Lung (tissue), 12 donors: ENCODE data around the gene SLC24A2. TPM values are rescaled to one million over a fixed set of nuclear protein-coding genes. Genes with fewer than 3 reads are reported as not detected.

ENCODE experiments used
- ATAC-seq: fragments of 200-7000 bp; cut with Tn5 transposase; one replicate; pipeline ENCODE4 v1.9.1; 2020; ENCODE audit warnings: moderate number of reproducible peaks; ENCODE audit not compliant: insufficient read depth, low FRiP score
- DNase-seq, 3 donors: peaks; one replicate each; pipeline ENCODE4 v3.0.0-alpha.2; 2013 to 2017
- H3K27ac ChIP-seq, 2 donors: one replicate each; pipeline ENCODE4 v1.5.1; 2013; ENCODE audit warnings: mild to moderate bottlenecking in 2 of 2, moderate library complexity in 2 of 2, control low read depth in 1 of 2, inconsistent platforms in 1 of 2, low read depth in 1 of 2, low read length in 1 of 2
- H3K27me3 ChIP-seq, 3 donors: one replicate each; pipeline ENCODE4 v1.5.1; 2013; ENCODE audit warnings: low read length in 2 of 3; ENCODE audit not compliant: control insufficient read depth in 3 of 3, insufficient read depth in 3 of 3
- H3K36me3 ChIP-seq, 4 donors: one replicate each; pipeline ENCODE4 v1.5.1; 2013; ENCODE audit warnings: low read length in 4 of 4, mild to moderate bottlenecking in 1 of 4, moderate library complexity in 1 of 4; ENCODE audit not compliant: control insufficient read depth in 4 of 4, insufficient read depth in 4 of 4
- H3K4me1 ChIP-seq, 5 donors: one replicate each; pipeline ENCODE4 v1.5.1; 2013; ENCODE audit warnings: low read length in 5 of 5, mild to moderate bottlenecking in 2 of 5, moderate library complexity in 1 of 5; ENCODE audit not compliant: control insufficient read depth in 5 of 5, insufficient read depth in 5 of 5
- H3K4me3 ChIP-seq: one replicate; pipeline ENCODE4 v1.5.1; 2013; ENCODE audit warnings: mild to moderate bottlenecking, control low read depth, moderate library complexity
- H3K9ac ChIP-seq, 2 donors: one replicate each; pipeline ENCODE4 v1.5.1; 2013; ENCODE audit warnings: low read length in 2 of 2, control low read depth in 1 of 2; ENCODE audit not compliant: insufficient read depth in 1 of 2
- H3K9me3 ChIP-seq, 4 donors: one replicate each; pipeline ENCODE4 v1.5.1; 2013; ENCODE audit warnings: low read length in 3 of 4, mild to moderate bottlenecking in 1 of 4, moderate library complexity in 1 of 4; ENCODE audit not compliant: control insufficient read depth in 4 of 4, insufficient read depth in 3 of 4
- WGBS, 2 donors: extraction: QIAGEN DNeasy Blood & Tissue Kit; methylation state at CpG; one replicate each; pipeline ENCODE4 v1.1.7; 2013; 5-methylcytosine and 5-hydroxymethylcytosine counted together
- polyA plus RNA-seq, 2 donors: library from polyadenylated mRNA; stranded (reverse); fragments of 200-250 nt; gene quantifications; one replicate each; pipeline ENCODE4 v1.2.1, GENCODE V29; 2013
- total RNA-seq, 2 donors: library from RNA; depleted of rRNA in 1 of 2; stranded (reverse); fragments of >200 nt in 1 of 2; gene quantifications; one replicate each; pipeline ENCODE4 v1.2.1, GENCODE V29; 2014 to 2021
- TF ChIP-seq, protein P1 (sequence below): IDR thresholded peaks from 2 replicates; pipeline ENCODE4 v1.5.1; 2012; ENCODE audit warnings: mild to moderate bottlenecking; ENCODE audit errors: control extremely low read depth, extremely low read depth
- donor health status: control.
- donor health status: control.
- donor health status: Bipolar disorder and iron deficiency.
- donor health status: healthy.
- donor health status: DM: yes; HTN: yes; CAD: no.

Gene SLC24A2
- total and polyA plus RNA-seq, 4 donors = 0.06 to 0.20 TPM; not detected in 2

DNA sequence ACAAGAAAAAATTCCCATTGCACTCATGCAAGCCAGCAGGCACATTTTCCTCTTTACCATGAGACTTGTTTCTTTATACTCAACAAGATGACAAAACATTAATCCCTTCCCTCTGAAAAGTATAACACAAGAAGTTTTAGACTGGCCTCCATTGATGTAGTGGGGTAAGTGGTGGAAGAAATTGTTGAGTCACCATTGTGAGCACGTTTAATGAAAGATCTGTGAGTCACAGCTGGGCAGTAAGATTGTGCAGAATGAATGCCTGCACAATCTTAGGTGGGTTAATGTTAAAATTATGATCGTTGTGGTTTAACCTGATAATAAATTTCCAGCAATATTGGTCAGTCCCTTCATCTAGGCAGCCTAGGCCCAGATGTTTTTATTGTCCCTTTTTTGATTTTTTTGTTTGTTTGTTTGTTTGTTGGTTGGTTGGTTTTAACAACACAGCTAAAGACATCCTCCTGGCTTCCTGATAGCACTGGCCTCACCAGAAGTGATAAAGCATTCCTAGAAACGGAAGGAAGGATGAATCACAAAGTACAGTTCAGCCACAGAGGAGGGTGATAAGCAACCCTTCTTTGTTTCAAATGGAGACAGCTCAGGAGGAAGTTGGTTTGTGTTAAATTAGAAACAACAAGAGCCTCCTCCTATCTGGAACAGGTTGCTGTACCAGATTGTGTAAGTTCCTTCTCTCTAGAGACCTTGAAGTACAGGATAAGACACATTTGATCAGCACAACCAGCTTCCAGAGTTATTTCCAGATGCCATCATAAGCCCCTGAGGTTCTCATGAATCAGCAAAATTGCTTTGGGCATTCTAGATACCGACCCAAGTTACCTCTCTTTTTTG is 40.3 kb downstream of the SLC24A2 start:
- H3K9me3 ChIP-seq = no peaks in the 10 kb centered on the region
- TF ChIP-seq, protein P1, sequence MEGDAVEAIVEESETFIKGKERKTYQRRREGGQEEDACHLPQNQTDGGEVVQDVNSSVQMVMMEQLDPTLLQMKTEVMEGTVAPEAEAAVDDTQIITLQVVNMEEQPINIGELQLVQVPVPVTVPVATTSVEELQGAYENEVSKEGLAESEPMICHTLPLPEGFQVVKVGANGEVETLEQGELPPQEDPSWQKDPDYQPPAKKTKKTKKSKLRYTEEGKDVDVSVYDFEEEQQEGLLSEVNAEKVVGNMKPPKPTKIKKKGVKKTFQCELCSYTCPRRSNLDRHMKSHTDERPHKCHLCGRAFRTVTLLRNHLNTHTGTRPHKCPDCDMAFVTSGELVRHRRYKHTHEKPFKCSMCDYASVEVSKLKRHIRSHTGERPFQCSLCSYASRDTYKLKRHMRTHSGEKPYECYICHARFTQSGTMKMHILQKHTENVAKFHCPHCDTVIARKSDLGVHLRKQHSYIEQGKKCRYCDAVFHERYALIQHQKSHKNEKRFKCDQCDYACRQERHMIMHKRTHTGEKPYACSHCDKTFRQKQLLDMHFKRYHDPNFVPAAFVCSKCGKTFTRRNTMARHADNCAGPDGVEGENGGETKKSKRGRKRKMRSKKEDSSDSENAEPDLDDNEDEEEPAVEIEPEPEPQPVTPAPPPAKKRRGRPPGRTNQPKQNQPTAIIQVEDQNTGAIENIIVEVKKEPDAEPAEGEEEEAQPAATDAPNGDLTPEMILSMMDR = no peak
- no peak overlapping the region for H3K27ac ChIP-seq

DNA sequence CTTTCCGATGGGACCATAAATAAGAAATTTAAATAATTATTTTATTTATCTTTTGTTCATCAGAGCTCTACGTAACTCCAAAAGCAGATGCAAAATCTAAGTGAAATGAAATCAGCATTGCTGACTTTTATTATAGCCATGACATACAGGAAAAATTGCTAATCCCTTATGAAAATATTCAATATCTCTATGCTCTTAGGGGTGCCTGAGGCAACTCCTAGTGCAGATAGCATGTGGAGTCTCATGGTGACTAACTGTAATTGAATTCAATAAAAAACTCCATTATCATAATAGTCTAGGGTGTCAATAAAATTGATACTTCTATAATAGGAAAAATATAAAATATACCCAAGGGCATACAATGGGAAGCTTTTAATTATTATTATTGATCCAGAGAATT is 42.6 kb downstream of the SLC24A2 start:
- Histone ChIP-seq H3K4me3 (no peak overlapping the region), H3K9me3 (no peaks in the 10 kb centered on the region), H3K36me3 (no peaks in the 10 kb centered on the region), H3K4me1 (no peaks in the 10 kb centered on the region), H3K27me3 (peaks cover 0 to 2% (median 0%) of the 10 kb centered on the region in 3 donors), H3K9ac (no peak overlapping the region), H3K27ac (no peak overlapping the region)
- TF ChIP-seq, protein P1 = no peak
- no peak for DNase-seq
- WGBS, 2 donors = 93 to 94% methylated on average over 2 of the region's 2 CpGs
- ATAC-seq = no peak

More for the DNA sequence above, 40.3 kb downstream of the SLC24A2 start:
- no peak overlapping the region for H3K9ac ChIP-seq
- DNase-seq = no peak
- no peak overlapping the region for H3K4me3 ChIP-seq
- ATAC-seq = peak; percentile 31
- peaks cover 0 to 2% (median 0%) of the 10 kb centered on the region in 3 donors for H3K27me3 ChIP-seq
- no peaks in the 10 kb centered on the region for H3K4me1 ChIP-seq
- WGBS, 2 donors = 42 to 43% methylated on average over 4 of the region's 4 CpGs
- no peaks in the 10 kb centered on the region for H3K36me3 ChIP-seq

DNA sequence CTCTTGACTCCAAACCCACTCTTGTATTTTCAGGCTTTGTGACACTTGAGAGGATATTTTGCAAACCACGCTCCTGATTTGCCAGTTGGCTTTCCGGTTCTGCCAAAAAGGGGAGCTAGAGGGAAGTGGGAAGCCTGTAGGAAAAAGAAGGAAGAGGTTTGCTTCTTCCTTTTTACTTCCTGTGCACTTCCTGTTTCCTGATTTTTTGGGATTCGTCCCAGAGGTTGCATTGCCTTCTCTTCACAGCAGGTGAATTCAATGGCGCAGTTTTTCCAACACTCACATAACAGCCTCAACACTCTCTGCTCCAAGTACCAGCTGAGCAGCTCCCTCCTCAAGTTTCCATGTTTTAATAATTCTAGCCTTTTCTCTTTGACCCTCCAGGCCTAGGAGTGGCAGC is 47.7 kb downstream of the SLC24A2 start:
- H3K9me3 ChIP-seq = no peaks in the 10 kb centered on the region
- ATAC-seq = no peak
- TF ChIP-seq, protein P1 = no peak

More for the DNA sequence above, 47.7 kb downstream of the SLC24A2 start:
- no peak overlapping the region for H3K4me3 ChIP-seq
- H3K27me3 ChIP-seq = peaks cover 0 to 2% (median 0%) of the 10 kb centered on the region in 3 donors
- no peaks in the 10 kb centered on the region for H3K36me3 ChIP-seq
- DNase-seq = no peak
- H3K27ac ChIP-seq = no peak overlapping the region
- WGBS, 2 donors = 53 to 57% methylated on average over 4 of the region's 4 CpGs
- H3K9ac ChIP-seq = no peak overlapping the region
- no peaks in the 10 kb centered on the region for H3K4me1 ChIP-seq
